ENCODE results near the gene SHANK2. TPM values are rescaled to one million over a fixed set of nuclear protein-coding genes. Genes with fewer than 3 reads are reported as not detected.
A peak's percentile ranks its signal among the peaks of the same experiment; 100 is the strongest.

SHANK2 gene
- total RNA-seq, 1 experiment from 2014 or later = 23.8 TPM

GRCh38 chr11:71249301-71249700 is 3.1 kb downstream of the SHANK2 start:
- H3K36me3 Mint-ChIP-seq (ENCODE audit: insufficient read depth in 1 of 3, low read depth in 3 of 3) = no peaks in the 10 kb centered on the region; a peak in 1 of 7 replicates
- H2AFZ ChIP-seq (ENCODE audit: low read length) = no peak overlapping the region
- H3K4me1 ChIP-seq (ENCODE audit: insufficient read depth, low read length) = peaks cover 15% of the 10 kb centered on the region
- H4K5ac ChIP-seq (ENCODE audit: insufficient read length, low read depth, low read length) = no peak overlapping the region
- H2BK12ac ChIP-seq (ENCODE audit: insufficient read length, low read depth, low read length) = no peak overlapping the region
- peak overlapping the region; percentile 29 for H3K4me2 ChIP-seq (ENCODE audit: insufficient read depth, insufficient read length, low read length)
- peak overlapping the region; percentile 6 to 87; a peak in 4 of 5 replicates for H3K4me3 Mint-ChIP-seq
- H2BK5ac ChIP-seq (ENCODE audit: insufficient read length, low read length) = no peak overlapping the region
- no peaks in the 10 kb centered on the region for H3K9me3 ChIP-seq (ENCODE audit: control insufficient read depth, low read depth, low read length)
- no CpG with 5 or more reads among the region's 6 CpGs for WGBS (ENCODE audit: extremely low coverage, insufficient read length, low lambda C conversion rate)
- no peaks in the 10 kb centered on the region for H3K9me3 Mint-ChIP-seq
- peaks cover 69 to 74% of the 10 kb centered on the region in 2 experiments for H3K4me1 Mint-ChIP-seq
- peaks cover 15% of the 10 kb centered on the region for H3K27me3 Mint-ChIP-seq (ENCODE audit: low read depth)
- H3K27me3 ChIP-seq (ENCODE audit: insufficient read depth, low read length) = no peaks in the 10 kb centered on the region
- no peak for TF ChIP-seq CTCF (conservative IDR thresholded peaks at IDR 0.05)
- H2BK15ac ChIP-seq (ENCODE audit: low read depth, low read length) = no peak overlapping the region
- no peak overlapping the region for H3K9ac ChIP-seq (ENCODE audit: extremely low read depth, insufficient read length, low read length)
- H3K79me1 ChIP-seq (ENCODE audit: insufficient read depth, low read depth, low read length, poor library complexity, severe bottlenecking) = peaks cover 3% of the 10 kb centered on the region
- H3K23me2 ChIP-seq (ENCODE audit: insufficient read length, low read depth, low read length, poor library complexity, severe bottlenecking) = peaks cover 22% of the 10 kb centered on the region
- H3K14ac ChIP-seq (ENCODE audit: insufficient read depth, low read length) = no peak overlapping the region
- peak; percentile 32 for DNase-seq
- no peak overlapping the region for H3K4ac ChIP-seq (ENCODE audit: low read depth, low read length)
- H4K8ac ChIP-seq (replicated peaks; ENCODE audit: insufficient read length, low read depth, low read length) = no peak overlapping the region
- H3K79me2 ChIP-seq (ENCODE audit: insufficient read depth, low read length) = peaks cover 16% of the 10 kb centered on the region; the same call in 1 of the 2 replicates
- H3K27ac ChIP-seq (ENCODE audit: insufficient read length, low read depth, low read length) = no peak overlapping the region
- no peak overlapping the region for H2AK5ac ChIP-seq (ENCODE audit: insufficient read length, low read length)
- no peak overlapping the region for H3K23ac ChIP-seq (ENCODE audit: insufficient read length, low read depth, low read length)
- no peak overlapping the region for H4K91ac ChIP-seq (ENCODE audit: insufficient read length, low read depth, low read length)
- H3K56ac ChIP-seq (ENCODE audit: insufficient read length, low read depth, low read length) = no peak overlapping the region
- no peaks in the 10 kb centered on the region for H4K20me1 ChIP-seq (ENCODE audit: control insufficient read depth, insufficient read depth, insufficient read length)
- H2BK20ac ChIP-seq (ENCODE audit: low read depth, low read length, poor library complexity, severe bottlenecking) = no peak overlapping the region
- no peak overlapping the region for H3K18ac ChIP-seq (ENCODE audit: insufficient read length, low read depth, low read length)
- H3T11ph ChIP-seq (ENCODE audit: low read length) = no peak overlapping the region
- 0 out of 7 replicates have a peak overlapping the region, but pooled peaks of 1 of the 3 experiments have one; percentile 82 for H3K27ac Mint-ChIP-seq
- H2BK120ac ChIP-seq (ENCODE audit: low read depth, low read length, poor library complexity, severe bottlenecking) = no peak overlapping the region

All from H9 (cell line).